Activated CD4-positive, alpha-beta T cell treated with anti-CD3 and anti-CD28 coated beads, Interleukin-2, amount 50 U/mL, for 24 hours (primary cell): ENCODE results near the gene SH3PXD2B.
"Not testable (repeated sequence)": the region's sequence is repeated elsewhere in the genome, so short reads cannot be mapped to it uniquely, and the experiment has no call there.

ENCODE experiments used
- DNase-seq, 2 donors: peaks; one replicate each; pipeline ENCODE4 v3.0.0-alpha.2; 2020; ENCODE audit warnings: low read depth in 1 of 2, low spot score in 1 of 2

The SH3PXD2B gene

DNA sequence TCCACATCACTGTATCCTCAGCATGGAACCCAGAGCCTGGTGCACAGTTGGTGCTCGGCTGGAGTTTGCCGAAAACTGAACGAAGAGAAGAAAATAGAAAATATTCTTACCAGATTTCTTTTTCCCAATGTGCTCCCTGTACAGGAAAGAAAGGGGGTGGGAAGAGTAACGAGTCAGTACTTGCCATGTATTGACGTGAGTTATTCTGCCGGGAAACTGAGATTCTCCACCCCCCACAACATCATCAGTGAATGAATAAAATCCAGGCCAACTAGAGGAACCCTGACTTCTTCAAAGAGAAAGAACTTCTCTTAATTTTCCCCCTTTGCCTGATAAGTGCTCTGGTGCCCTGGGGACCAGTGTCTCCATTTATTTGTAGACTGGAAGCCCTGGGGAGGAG, 80.6 kb downstream of the SH3PXD2B start:
- no peak for DNase-seq

DNA sequence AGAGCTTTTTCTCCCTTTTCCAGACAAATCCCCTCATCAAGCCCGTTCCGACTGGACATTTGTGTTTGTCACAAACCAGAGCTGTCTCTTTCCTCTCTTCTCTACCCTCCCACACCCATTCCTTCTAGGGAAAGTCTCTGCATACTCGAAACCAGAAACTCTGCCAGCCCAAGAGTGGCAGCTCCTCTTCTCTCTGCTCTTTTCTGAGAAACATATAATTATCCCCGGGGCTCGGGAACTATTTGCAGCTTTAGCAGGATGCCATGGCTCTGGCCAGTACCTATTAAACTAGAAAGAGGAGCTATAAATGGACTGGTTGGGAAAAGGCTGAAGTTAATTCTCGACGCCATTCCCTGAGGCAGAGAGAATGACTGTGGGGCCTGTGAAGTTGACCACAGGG, 82.6 kb downstream of the SH3PXD2B start:
- no peak for DNase-seq

DNA sequence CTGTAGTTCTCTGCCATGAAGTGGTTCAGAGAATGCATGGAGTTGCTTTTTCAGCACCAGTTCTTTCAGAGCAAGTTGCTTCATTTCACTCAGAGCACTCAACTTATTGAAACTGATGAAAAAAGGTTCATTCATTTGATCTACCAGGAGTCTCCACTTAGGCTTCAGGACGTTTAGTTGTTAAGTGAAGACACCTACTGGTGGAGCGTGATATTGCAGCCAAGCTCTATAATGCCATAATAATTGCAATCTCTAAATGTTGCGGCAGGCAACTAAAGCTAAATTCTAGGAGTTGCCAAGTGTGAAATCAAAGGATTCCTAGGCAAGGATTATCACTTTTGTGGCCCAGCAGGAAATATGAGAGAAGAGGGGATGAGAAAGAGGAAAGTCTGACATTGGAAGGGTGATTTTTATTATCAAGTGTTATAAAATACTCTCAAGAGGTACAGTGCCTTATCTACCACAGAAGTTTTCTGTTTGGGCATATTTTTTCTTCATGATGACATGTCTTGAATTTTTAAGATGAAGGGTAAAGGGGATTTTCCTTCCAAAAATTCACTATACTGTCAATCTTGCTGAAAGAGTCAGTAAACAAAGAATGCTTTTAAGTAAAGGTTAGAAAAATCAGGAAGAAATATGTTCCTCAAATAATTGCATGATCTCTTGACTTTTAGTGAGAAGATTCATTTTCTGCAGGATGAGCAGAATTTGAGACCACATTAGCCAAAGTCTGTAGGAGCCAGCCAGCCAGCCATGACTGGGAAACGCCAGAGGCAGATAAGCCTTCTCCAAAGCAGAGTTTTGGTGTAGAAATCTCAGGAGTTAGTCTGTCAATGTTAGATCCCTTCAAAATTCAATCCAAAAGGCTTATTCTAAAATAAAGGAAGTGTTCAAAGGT, 83.4 kb downstream of the SH3PXD2B start:
- no peak for DNase-seq

DNA sequence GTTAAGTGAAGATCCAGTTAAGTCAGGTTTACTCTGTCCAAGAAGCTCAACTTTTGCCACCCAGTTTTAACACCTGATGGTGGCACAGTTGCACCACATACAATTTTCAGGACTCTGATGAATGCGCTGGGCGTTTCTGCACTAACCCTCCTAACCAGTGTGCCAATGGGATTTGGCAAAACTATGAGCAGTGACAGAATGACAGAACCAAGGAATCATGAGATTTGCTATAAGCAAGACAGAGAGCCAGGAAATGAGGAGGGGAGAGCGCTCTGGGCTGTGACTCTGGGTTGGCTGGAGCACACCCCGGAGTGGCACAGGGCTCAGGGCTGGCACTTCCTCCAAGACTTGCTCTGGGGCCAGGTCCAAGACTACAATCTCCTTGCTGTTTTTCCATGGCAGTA, 84.1 kb downstream of the SH3PXD2B start:
- DNase-seq = no peak

DNA sequence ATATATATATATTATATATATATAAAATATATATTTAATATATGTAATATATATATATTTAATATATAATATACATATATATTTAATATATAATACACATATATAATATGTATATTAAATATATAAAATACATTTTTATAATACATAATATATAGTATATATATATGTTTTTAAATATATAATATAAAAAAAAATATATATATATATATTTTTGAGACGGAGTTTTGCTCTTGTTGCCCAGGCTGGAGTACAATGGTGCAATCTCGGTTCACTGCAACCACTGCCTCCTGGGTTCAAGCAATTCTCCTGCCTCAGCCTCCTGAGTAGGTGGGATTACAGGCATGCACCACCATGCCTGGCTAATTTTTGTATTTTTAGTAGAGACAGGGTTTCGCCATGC, 85.6 kb downstream of the SH3PXD2B start:
- DNase-seq = not testable (repeated sequence)

DNA sequence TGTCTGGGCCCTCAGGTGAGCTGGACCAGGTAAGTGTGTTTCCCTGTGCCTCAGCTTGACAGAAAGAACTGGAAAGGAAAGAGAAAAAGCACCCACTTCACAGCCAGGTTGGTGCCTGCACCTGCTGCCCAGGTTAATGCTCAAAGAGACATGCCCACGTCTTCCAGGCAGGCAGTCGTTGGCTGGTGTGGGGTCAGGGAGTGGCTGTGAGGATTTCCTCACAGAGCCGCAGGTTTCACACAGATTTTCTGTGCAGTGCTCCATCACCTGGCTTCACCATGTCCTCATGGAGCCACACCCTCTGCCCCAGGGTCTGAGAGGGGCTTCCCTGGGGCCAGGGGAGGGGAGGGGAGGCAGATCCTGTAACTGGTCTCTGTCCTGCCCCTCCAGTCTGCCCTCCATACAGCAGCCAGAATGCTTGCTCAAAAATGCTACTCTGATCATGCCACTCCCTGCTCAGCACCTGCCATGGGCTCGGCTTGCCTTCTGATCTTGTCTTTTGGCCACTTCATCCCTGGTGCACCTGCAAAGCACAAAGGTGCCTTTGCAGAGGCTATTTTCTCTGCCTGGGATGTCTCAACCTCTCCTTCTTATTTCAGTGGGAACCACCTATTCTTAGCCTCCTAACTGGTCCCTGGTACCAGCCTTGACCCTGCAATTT, 88.2 kb downstream of the SH3PXD2B start:
- DNase-seq = no peak

DNA sequence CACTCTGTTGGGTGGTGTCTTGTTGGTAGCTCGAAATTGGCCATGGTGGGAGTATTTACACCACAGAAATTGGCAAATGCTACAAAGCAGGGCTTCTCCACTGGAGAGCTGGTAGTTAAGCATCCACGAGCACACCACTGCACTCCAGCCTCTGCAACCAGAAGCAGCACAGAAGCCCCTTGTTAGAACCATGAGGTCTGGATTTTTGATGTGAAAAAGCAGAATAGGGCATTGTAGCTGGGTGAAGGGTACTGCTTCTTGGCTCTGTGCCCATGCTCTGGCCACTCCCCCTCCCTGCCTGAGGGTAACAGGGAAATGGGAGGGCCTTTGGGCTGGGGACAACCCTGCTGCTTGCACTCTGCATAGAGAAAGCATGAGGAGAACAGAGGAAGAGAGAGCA, 89.6 kb downstream of the SH3PXD2B start:
- DNase-seq = no peak

DNA sequence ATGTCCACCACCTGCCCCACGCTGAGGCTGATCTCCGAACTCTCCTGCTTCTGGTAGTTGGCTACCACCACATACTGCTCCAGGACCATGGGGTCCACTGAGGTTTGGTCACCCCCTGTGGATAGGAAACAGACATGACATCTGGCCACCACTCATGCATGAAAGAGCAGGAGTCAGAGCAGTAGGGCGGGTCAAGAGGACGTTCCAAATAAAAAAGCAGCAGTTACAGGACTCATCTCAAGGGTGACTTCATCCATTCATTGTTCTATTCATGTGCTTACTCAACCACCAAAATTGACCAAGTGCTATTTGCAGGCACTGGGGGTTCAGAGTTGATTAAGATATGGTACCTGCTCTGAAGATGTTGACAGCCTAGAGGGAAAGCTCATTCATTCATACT, 91.6 kb downstream of the SH3PXD2B start:
- no peak for DNase-seq

DNA sequence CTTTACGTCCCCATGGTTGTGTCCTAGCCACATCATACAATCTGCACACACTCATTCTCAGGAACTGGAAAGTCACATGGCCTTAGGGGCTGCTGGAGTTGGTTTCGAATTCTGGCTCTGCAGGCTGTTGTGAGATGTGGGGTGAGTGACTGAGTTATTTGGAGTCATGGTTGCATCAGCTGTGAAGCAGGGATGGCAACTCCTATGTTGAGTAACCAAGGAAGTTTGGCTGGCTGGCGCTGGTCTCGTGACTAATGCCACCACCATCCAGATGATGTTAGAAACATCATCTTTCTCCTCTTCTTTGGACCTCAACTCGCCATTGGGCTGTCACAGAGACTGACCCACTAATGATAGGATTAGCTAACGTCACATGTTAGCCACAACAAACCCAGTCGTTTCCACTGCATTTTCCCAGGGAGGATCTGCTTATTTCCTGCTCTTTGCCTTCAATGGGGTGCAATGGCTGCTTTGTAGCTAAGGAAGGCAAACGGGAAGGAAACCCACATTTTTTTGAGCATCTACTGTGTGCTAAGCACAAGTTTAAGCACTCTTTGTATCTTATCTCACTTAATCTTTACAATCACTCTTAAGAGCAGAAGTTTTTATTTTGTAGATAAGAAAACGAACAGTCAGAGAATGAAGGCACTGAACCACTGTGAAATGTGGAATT, 92.6 kb downstream of the SH3PXD2B start:
- DNase-seq = no peak

DNA sequence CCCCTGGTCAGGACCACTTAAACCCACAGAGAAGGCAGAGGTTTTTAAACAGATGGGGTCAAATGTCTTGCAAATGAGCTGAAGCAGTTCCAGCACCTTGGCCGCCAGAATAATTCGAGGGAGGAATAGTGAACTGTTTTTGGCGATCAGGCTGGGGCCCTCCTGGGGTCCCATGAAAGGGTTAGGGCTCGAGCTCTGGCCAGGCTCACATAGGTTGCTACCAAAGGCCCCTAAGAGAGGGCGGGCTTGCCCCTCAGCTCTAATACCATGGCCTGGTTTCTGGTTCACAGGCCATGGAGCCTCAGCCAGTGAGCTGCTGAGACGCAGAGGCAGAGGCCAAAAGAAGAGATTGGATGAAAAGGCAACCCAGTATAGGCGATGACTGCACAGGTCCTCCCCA, 96.0 kb downstream of the SH3PXD2B start:
- no peak for DNase-seq

DNA sequence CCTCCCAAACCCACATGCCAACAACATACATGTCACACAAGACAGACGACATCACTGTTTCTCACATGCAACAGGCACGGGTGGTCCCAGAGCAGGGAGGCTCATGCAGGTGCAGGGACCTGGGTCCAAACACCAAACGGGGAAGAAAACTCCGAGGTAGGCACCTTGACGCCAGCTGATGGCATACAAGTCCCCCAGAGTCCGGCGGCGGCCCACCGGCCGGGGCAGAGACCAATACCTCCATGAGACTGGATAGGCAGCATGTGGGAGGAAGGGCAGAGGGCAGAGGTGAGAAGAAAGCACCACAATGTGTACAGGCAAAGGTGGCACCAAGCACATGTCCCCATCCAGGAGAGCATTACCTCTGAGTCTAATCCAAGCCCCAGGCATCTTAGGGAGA, 97.8 kb downstream of the SH3PXD2B start:
- DNase-seq = no peak

DNA sequence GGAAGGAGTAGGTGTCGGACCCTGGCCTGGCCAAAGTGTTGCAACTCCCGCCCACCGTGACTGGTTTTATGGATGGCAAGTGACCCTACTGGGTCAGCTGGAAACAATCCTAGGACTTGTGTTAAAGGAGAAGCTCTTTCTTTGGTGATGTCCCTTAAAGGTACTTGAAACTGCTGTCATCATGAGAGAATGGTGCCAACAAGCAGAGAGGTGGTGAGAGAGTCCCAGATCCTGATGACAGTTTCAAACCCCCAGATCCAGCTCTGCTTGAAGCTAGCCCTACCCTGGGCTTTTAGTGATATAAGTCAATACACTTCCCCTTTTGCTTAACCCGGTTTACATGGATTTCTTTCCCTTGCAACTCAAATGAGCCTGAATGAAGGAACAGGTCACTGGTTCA, 98.3 kb downstream of the SH3PXD2B start:
- DNase-seq = no peak

DNA sequence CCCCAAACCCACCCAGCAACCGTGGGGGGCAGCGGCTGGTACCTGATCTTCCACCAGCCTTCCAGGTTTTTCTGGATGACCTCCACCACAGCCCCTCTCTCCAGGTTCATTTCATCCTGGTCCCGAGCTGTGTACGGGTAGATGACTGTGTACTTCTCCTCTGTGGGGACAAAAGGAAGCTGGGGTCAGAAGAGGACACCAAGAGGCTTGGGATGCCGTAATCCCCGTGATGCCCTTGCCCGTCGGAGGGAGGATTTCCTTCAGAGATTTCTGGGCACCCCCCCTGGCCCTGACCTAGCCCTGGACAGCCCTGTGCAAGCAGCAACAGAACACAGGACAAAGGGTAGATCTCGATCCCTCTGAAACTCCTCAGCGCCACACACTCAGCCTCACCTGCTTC, 100.5 kb downstream of the SH3PXD2B start:
- no peak for DNase-seq

DNA sequence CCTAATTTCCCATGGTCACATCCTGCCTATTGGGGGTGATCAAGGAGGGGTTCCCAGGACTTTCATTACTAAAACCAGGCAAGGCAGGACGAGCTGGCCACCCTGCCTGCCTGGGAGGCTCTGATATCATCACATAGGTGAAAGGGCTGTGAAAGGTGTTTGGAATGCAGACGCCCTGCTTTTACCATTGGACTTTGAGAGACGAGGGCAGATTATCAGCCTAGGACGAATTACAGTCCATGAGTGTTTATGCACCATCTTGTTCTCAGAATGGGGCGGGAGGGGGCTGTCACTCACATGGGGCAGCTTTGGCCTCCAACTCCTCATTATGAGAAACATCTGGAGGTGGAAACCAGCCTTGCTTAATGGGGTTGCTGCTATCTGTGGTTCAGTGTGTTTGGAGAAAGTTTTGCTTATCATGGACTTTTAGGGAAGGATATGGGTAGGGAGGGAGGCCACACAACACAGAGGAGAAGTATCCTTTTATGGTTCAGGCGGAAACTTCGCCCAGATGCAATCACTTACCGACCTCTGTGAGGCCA, 101.0 kb downstream of the SH3PXD2B start:
- no peak for DNase-seq

DNA sequence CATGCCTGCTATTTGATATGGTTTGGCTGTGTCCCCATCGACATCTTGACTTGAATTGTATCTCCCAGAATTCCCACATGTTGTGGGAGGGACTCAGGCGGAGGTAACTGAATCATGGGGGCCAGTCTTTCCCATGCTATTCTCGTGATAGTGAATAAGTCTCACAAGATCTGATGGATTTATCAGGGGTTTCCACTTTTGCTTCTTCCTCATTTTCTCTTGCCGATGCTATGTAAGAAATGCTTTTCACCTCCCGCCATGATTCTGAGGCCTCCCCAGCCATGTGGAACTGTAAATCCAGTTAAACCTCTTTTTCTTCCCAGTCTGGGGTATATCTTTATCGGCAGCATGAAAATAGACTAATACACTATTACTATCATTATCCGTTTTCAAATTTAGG, 101.8 kb downstream of the SH3PXD2B start:
- DNase-seq = not testable (repeated sequence)

DNA sequence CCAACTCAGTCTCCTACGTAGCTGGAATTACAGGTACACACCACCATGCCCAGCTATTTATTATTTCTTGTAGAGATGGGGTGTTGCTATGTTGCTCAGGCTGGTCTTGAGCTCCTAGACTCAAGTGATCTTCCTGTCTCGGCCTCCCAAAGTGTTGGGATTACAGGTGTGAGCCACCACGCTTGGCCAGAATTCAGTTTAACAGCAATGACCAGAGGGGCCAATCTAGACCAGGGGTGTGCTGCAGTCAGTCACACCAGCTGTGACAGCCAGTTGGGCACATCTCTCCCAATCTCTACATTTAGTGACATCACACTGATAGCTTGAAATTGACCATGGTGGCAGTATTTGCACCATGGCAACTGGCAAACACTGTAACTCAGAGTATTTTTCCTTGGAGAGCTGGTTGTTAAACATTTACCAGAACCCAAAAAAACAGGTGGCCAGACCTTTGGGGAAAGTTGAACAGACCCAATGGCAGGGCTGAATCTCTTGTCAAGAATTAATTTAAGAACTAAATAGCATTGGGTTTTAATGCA, 103.0 kb downstream of the SH3PXD2B start:
- DNase-seq = no peak

DNA sequence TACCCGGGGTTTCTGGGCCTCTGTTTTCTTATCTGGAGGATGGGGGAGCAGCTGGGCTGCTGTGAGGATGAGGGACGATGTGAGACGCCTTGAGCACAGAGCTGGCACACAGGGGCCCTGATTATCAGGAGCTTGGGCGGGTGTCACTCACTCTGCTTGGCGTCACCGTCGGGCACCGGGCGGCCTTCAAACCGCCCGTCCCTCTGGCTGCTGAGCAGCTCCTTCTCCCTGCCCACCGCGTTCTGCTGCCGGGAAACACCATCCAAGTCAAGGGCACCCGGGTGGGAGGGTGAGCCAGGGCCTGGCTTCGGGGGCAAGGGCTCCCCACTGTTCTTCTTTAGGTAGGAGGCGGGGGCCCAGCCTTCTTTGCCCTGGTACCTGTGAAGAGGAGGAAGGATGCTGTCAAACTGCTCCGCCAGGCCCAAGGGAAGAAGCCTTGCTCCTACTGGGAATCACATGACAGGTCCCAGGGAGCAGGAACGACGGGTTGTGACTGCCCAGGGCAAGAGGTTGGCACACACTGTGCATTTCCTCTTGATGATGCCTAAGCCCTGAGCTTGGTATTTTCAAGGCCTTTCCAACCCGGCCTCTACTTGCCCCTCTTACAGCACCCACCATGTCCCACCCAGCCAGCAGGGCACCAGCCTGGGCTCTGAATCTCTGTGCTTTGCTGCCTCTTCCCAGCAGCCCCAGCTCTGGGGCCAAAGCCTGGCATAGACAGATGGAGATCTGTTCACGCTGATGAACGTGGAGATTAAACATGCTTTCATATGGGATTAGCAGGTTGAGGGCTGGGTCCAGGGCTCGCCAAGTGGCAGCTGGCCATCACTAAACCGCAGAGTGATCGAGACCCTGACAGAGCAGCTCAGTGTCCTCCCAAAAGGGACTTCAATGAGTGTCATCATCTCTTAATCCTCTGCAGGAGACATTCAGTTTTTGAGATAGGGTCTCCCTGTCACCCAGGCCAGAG, 103.8 kb downstream of the SH3PXD2B start:
- no peak for DNase-seq

DNA sequence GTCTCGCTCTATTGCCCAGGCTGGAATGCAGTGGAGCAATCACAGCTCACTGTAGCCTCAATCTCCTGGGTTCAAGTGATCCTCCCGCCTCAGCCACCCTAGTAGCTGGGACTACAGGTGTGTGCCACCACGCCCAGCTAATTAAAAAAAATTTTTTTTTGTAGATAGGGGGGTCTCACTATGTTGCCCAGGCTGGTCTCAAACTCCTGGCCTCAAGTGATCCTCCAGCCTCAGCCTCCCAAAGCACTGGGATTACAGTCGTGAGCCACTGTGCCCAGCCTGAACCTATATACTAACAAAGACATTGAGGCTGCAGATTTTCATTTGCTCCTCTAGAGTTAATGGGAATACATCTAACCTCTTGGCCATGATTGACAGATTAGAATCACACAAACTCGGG, 105.6 kb downstream of the SH3PXD2B start:
- DNase-seq = not testable (repeated sequence)

DNA sequence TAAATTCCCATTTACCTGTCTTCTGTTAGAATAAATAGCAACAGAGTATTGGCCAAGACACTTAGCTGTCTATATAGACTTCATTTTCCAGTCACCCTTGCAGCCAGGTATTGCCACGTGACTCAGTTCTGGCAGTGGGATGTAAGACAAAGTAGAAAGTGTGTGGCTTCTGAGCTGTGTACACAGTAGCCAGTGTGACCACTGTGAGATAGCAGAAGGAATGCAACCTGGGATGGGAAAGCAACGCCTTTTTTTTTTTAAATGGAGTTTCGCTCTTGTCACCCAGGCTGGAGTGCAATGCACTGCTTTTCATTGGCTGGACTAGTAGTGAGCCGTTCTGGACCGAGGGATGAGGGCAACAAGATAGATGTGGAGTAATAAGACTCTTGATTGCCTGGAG, 106.2 kb downstream of the SH3PXD2B start:
- no peak for DNase-seq

DNA sequence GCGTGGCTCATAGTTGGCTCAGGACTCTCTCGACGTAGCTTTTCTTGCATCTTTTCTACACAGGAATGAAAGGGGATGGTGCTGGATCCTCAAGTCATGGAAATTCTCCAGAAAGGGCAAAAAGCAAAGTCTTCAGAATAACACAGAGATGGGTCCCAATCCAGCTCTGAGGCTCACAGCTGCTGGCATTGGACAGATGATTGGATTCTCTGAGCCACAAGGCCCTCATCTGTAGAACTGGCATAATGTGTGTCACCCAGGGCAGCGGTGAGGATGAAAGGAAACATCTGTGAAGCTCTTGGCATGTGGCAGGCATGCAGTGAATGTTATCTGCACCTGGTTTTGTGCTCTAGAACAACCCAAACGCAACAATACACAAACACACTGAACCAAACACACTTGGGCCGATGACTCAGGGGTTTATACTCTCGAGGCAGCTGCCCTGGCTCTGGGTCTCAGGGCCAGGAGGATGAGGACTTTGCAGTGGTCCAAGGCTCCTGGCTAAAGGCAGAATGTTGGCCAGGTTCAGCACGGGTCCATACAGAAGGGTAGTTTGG, 106.8 kb downstream of the SH3PXD2B start:
- DNase-seq = no peak
